ENCODE measurements around the gene CD72.
A peak's percentile ranks its signal among the peaks of the same experiment; 100 is the strongest.
"Not testable (repeated sequence)": the region's sequence is repeated elsewhere in the genome, so short reads cannot be mapped to it uniquely, and the experiment has no call there.

The CD72 gene

DNA sequence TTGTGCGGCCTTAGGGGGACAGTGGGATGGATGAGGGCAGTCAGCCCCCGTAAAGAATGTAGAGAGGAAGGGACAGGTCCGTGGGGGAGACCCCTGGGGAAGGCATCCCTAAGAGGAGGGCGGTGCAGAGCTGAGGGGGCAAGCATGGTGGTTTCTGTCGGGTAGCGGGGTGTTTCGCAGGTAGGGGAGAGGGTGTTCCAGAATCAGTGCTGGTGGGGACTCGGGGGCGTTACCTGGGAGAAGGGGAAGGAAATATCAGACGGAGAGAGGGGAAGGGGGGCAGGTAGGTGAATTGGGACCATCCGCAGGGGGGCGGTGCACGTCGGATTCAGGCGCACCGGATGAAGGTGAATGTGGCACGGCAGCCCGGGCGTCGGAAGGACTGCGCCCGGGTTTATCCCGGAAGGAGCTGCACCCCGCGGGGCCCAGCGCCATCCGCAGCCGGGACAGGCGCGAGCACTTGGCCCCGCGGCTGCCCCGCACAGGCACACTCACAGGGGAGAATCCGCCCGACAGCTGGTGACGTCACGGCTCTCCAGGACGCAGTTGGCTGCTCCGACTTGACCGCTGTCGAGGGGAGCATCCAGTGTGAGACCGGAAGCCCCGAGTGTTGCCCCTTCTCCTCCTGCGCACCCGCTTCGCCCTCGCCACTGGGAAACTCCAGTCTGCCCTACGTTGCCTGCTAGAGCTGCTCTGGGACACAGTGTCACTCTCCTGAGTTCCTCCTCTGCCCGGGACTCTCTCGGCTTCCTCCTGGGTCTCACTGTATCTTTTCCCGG lies 1.3 kb downstream of the CD72 start:
- peak; percentile 67 for DNase-seq (ENCODE audit: low spot score)

- DNase-seq (ENCODE audit: low spot score) = no peak
Observed at GRCh38 chr9:35615981-35616680, 2.1 kb downstream of the CD72 start.

DNA sequence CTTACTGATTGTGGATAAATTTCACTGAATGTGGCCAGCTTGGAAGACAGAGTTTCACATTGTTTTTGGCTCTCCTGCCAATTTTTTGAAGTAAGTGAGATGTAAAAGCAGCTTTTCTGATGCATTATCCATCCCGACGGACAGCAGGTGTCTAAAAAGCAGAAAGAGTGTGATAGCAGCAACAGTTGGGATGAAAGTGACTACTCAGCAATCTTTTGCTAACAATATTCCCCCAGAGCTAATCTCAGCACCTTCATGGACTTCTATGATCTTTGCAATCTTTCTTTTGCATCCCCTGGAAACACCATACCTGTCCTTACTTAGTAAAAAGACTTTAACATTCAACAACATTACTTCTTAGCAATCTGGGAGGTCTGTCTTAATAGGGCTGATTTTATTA lies 5.4 kb downstream of the CD72 start:
- DNase-seq (ENCODE audit: low spot score) = no peak

DNA sequence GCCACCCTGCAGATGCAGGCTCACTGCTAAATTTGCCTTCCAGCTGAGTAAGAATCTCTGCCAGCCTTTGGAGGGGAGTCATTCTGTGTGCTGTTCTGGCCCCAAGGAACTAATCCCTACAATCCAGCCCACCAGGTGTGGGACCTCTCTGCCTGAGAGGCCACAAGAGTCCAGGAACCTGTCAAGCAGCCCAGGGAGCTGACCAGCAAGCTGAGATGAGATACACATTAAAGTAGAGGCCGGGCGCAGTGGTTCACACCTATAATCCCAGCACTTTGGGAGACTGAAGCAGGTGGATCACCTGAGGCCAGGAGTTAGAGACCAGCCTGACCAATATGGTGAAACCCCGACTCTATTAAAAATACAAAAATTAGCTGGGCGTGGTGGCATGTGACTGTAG lies 6.1 kb downstream of the CD72 start:
- DNase-seq (ENCODE audit: low spot score) = not testable (repeated sequence)

GRCh38 chr9:35611230-35611797 lies 6.9 kb downstream of the CD72 start:
- peak; percentile 51 for DNase-seq (ENCODE audit: low spot score)

DNA sequence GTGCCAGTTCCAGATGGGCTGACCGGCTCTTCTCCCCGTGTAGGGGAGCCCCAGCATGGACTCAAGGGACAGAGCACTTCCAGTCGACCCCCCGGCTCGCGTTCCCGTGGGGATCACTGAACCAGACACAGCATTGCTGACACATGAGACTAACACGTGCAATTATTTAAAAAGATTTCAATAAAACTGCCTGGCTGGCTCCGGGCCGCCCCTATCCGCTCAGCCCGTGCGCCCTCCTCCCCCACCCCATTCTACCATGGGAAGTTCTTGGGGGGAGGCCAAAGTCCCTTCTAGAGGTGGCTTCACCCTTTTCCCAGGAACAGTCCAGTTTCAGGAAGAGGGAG lies 8.4 kb downstream of the CD72 start:
- DNase-seq (ENCODE audit: low spot score) = no peak

DNA sequence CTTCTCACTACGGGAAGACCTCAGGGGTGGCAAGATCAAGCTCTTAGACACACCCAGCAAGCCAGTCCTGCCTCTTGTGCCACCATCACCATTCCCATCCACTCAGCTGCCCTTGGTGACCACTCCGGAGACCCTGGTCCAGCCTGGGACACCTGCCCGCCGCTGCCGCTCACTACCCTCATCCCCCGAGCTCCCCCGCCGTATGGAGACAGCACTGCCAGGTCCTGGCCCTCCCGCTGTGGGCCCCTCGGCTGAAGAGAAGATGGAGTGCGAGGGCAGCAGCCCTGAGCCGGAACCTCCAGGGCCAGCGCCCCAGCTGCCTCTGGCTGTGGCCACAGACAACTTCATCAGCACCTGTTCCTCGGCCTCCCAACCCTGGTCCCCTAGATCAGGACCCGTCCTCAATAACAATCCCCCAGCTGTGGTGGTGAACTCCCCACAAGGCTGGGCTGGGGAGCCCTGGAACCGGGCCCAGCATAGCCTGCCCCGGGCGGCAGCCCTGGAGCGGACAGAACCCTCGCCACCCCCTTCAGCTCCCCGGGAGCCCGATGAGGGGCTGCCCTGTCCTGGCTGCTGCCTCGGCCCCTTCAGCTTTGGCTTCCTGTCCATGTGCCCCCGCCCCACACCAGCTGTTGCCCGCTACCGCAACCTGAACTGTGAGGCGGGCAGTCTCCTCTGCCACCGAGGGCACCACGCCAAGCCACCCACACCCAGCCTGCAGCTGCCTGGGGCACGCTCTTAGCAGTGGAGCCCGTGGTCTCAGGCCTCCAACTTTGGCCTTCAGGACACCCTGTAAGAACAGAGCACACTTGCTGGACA lies 9.0 kb downstream of the CD72 start:
- no peak for DNase-seq (ENCODE audit: low spot score)

DNA sequence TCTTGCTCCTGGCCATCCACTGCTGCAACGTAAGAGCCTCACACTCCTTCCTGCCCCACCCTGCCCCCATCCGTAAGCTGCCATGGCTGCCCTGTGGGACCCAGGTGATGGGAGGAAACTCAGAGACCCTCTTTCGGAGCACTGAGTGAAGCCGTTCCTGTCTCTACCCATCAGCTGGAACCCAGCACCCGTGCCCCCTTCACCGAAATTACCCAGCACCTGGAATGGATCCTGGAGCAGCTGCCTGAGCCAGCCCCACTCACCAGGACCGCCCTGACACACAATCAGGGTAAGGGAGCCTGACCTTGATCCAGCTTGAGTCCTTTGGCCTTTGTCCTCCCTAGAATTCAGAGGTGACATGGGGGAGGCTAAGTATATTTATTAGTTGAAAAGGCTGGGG lies 10.0 kb downstream of the CD72 start:
- no peak for DNase-seq (ENCODE audit: low spot score)

DNA sequence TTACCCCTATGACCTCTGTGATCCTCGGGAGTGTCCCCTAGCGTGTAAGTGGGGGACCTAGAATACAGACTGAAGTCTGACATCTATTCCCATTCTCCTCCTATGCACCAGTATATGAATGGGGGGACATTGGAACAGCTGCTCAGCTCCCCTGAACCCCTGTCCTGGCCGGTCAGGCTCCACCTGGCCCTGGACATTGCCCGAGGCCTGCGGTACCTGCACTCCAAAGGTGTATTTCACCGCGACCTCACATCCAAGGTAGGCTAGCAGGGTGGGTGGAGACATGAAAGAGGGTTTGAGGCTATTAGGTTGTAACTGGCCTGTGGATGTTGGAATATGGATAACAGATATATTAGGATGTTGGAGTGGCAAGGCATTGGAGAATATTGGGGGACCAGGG lies 11.5 kb downstream of the CD72 start:
- no peak for DNase-seq (ENCODE audit: low spot score)

GRCh38 chr9:35606138-35606504 lies 12.1 kb downstream of the CD72 start:
- DNase-seq (ENCODE audit: low spot score) = no peak

DNA sequence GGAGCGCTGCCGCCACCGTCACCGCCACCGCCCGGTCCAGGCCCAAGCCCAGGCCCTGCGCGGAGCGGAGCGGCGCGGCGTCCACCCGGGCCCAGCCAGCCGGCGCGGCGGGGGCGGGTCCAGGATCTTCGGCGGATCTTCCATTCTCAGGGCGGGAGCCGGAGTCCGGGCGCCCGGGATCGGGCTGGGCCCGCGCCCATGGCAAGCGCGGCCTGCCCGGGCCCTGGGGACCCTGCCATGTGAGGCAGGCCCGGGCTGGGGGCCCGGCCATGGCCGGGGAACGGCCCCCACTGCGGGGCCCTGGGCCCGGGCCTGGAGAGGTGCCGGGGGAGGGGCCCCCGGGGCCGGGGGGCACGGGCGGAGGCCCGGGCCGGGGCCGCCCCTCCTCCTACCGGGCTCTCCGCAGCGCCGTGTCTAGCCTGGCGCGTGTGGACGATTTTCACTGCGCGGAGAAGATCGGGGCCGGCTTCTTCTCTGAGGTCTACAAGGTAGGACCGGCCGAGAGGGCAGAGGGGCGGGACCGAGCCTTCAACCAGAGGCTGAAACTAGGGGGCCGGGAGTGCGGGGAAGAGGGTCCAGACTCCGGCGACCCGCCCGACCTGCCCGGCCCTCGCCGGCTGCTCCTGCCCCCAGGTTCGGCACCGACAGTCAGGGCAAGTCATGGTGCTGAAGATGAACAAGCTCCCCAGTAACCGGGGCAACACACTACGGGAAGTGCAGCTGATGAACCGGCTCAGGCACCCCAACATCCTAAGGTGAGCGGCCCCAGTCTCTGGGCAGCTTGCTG lies 12.7 kb downstream of the CD72 start:
- DNase-seq (ENCODE audit: low spot score) = peak; percentile 28

DNA sequence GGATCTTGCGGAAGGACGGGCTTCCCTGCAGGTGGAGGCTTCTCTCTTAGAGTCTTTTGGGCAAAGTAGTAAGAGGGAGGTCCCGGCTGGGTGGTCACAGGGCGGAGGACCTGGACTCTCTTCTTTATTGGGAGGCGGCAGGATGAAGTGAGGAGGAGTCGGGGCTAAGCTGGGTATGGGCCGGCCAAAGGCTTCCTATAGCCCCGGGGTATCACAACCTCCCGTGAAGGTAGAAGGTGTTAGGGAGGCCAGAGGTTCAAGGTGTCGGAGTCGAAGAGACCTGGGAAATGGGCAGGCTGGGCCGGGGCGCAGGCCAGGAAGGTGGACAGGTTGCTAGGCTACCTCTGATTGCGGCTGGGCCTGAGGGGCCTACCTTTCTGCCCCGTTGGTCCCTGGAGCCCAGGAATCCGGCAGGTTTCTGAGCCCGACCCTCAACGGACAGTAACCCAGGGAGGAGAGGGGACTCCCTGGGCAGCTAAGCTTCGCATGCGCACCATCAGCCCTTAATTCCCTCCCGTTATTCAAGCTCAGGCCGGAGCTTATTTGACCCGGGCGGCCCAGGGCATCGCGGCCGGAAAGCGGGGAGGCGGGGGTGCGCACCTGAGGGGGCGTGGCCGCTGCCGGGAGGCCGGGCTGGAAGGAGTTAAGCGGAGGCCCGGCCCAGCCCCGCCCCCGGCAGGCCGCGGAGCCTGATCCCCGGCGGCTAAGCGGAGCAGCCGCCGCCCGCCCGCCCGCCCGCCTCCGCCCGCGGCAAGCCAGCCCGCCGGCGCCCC lies 13.4 kb downstream of the CD72 start, which contains the start of gene TESK1:
Gene TESK1, plus strand, starts transcription at position 685 of the 773 bp plus-strand sequence. CDS start 358 bp downstream, outside the sequence.
- DNase-seq (ENCODE audit: low spot score) = peak; percentile 84

DNA sequence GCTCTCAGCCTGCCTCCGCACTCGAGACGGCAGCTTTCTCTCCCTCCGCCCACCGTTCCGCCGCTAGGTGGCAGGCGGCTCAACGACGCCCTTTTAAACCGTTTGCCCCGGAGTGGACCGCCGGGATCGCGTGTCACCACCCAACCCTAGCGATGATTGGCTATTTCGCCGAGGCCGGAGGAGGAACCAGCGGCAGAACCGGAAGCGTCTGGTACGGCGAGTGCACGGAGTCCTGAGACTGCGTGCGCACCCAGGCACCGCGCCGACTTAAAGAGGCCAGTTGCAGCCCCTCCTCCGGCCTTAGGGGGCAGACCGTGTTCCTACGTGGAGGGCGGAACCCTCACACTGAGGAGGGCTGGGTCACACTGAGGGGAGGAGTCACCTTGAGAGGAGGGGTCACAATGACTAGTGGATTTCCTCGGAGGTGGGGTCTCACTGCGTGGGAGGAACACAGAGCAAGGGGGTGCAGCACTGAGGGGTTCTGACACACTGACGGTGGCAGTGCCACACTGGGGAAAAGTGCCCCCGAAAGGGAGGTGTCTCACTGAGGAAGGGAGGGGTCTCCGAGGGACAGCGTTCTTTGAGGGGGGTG lies 14.1 kb downstream of the CD72 start:
- DNase-seq (ENCODE audit: low spot score) = peak; percentile 100

- DNase-seq (ENCODE audit: low spot score) = peak; percentile 13
Observed at GRCh38 chr9:35603506-35603985, 14.7 kb downstream of the CD72 start.

GRCh38 chr9:35599763-35600604 lies 18.2 kb downstream of the CD72 start:
- no peak for DNase-seq (ENCODE audit: low spot score)

GRCh38 chr9:35598866-35599590 lies 19.2 kb downstream of the CD72 start:
- no peak for DNase-seq (ENCODE audit: low spot score)

GRCh38 chr9:35596907-35597306 lies 21.3 kb downstream of the CD72 start:
- not testable (repeated sequence) for DNase-seq (ENCODE audit: low spot score)

DNA sequence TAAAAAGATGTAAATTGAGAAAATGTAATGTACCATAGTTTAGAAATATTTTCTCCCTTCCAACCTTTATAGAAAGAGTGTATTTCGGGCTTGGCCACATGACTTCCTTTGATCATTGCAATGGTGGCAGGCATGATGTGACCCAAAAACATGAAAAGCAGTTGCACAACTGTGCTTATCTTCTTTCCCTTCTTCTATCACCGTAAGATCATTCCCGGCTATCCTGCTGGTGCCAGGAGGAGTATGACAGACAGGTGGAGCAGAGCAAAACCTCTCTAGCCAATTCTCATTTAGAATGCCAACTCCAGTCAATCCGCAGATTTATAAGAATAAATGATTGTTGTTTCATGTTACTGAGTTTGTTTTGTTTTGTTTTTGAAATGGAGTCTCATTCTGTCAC lies 23.7 kb downstream of the CD72 start:
- no peak for DNase-seq (ENCODE audit: low spot score)

GRCh38 chr9:35593581-35593980 lies 24.6 kb downstream of the CD72 start:
- DNase-seq (ENCODE audit: low spot score) = no peak

Data from activated CD4-positive, alpha-beta T cell treated with anti-CD3 and anti-CD28 coated beads, Interleukin-2, Interleukin-4, amounts not matched to agents 100 ng/mL and 50 ng/mL, durations not matched to agents 16 hours and 8 hours (primary cell).